Brain microvascular endothelial cell (primary cell): Measurements from ENCODE around the gene LINC00237.

Experiments
- DNase-seq: peaks from one replicate; pipeline ENCODE4 v3.0.0-alpha.2; 2020
- H3K27ac ChIP-seq: fragments of 250-450 bp; sonication (Bioruptor Pico); 2 replicates; pipeline ENCODE4 v1.5.1; 2020; ENCODE audit warnings: mild to moderate bottlenecking, moderate library complexity
- H3K27me3 ChIP-seq: fragments of 250-450 bp; sonication (Bioruptor Pico); replicated peaks from 2 replicates; pipeline ENCODE4 v1.5.1; 2020; ENCODE audit warnings: mild to moderate bottlenecking
- H3K36me3 ChIP-seq: fragments of 250-450 bp; sonication (Bioruptor Pico); replicated peaks from 2 replicates; pipeline ENCODE4 v1.5.1; 2020; ENCODE audit warnings: mild to moderate bottlenecking
- H3K4me3 ChIP-seq: 2 replicates; pipeline ENCODE4 v1.5.1; 2011; ENCODE audit warnings: low read depth, mild to moderate bottlenecking, control low read depth, low read length, moderate library complexity
- in situ Hi-C: cut with HindIII; loops from 2 replicates; pipeline ENCODE4 v1.10.0; 2017; ENCODE audit warnings: low sequenced_read_pairs, low pct_ligation_motif_present
- TF ChIP-seq, protein P1 (sequence below): IDR thresholded peaks from 2 replicates; pipeline ENCODE4 v1.5.1; 2011; ENCODE audit warnings: low read depth, mild to moderate bottlenecking, moderate library complexity, low read length, control low read depth, inconsistent platforms; ENCODE audit errors: missing control alignments

LINC00237 gene

DNA sequence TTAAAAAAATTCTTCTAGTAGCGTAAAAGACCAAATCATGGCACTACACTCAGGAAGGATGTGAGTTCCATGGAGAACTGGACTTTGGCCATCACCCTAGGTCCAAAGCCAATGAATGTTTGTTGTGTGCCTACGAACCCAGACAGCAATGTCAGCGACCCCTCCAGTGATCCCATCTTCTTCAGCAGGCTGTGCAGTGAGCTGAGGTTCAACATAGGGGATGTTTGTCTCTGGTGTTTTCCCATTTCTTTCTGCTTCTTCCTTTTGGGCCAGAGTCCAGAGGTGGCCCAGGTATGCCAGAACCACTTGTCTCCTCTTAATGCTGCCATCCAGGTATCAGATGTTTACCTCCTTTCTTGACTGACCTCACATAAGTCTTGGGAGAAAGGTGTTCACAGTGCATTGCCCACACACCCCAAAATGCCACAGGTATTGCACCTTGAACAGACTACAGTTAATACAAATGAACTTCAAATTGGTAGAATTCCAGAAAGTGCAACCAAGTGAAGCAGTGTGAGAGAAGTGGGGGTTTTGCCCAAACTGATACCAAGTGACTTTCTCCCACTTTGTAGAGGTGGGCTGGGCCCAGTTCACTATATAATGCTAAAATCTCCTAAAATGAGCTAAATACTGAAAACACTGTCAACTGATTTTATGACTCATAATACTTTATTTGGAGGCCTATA lies 33.9 kb upstream of the LINC00237 start:
- TF ChIP-seq, protein P1, sequence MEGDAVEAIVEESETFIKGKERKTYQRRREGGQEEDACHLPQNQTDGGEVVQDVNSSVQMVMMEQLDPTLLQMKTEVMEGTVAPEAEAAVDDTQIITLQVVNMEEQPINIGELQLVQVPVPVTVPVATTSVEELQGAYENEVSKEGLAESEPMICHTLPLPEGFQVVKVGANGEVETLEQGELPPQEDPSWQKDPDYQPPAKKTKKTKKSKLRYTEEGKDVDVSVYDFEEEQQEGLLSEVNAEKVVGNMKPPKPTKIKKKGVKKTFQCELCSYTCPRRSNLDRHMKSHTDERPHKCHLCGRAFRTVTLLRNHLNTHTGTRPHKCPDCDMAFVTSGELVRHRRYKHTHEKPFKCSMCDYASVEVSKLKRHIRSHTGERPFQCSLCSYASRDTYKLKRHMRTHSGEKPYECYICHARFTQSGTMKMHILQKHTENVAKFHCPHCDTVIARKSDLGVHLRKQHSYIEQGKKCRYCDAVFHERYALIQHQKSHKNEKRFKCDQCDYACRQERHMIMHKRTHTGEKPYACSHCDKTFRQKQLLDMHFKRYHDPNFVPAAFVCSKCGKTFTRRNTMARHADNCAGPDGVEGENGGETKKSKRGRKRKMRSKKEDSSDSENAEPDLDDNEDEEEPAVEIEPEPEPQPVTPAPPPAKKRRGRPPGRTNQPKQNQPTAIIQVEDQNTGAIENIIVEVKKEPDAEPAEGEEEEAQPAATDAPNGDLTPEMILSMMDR, result no peak
- no peaks in the 10 kb centered on the region for H3K36me3 ChIP-seq
- H3K4me3 ChIP-seq, result no peak overlapping the region
- no peaks in the 10 kb centered on the region for H3K27me3 ChIP-seq
- H3K27ac ChIP-seq, result no peak overlapping the region
- in situ Hi-C loops, result no loop called here
- no peak for DNase-seq

DNA sequence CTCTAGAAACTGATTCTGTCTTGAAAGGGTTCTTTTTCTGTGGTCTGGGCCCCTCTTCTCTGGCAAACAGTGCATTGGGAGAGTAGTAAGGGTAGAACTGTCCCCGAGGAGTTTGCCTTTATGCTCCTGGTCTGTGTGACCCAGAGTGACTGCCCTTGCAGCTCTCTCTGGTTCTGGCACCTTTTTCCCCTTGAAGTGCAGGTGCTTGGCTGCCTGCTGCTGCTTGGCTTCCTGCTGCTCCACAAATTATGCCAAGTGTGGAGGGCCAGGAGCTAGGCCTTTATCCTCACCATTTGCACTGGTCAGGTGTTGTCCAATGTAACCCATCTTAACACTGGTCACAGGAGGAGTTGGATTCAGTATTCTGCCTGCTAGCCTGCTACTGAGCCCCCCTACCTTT lies 30.9 kb upstream of the LINC00237 start:
- Histone ChIP-seq H3K27me3 (no peaks in the 10 kb centered on the region), H3K36me3 (no peaks in the 10 kb centered on the region), H3K27ac (no peak overlapping the region), H3K4me3 (no peak overlapping the region)
- in situ Hi-C loops, result no loop called here
- no peak for DNase-seq
- TF ChIP-seq, protein P1, result no peak

DNA sequence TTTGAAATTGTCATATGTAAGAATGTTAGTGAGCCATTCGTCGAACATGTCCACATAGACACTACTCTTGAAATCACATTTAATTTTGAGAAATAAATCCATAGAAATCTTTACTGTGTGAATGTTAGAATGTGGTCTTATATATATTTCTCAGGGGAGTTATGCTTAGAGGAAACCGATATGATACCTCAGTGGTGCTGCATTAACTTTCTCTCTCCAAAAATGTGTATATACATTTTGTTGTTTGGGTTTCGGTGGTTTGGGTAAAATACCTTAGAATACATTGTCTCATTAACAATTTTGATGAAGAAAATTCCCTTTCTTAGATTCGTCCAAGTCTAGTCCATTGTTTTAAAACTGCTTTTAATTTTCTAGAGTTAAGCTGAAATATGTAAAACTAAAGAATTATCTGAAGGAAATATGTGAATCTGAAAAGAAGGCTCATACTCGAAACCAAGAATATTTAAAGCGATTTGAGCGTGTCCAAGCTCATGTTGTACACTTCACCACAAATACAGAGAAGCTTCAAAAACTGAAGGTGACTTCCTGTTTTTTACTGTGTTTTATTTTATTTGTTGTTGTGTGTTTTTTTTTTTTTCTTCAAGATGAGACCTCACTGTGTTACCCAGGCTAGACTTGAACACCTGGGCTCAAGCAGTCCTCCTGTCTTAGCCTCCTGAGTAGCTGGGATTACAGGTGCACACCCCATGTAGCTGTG lies 30.0 kb upstream of the LINC00237 start:
- DNase-seq, result no peak
- H3K36me3 ChIP-seq, result no peaks in the 10 kb centered on the region
- H3K27me3 ChIP-seq, result no peaks in the 10 kb centered on the region
- in situ Hi-C loops, result no loop called here
- no peak overlapping the region for H3K27ac ChIP-seq
- H3K4me3 ChIP-seq, result no peak overlapping the region
- TF ChIP-seq, protein P1, result no peak

DNA sequence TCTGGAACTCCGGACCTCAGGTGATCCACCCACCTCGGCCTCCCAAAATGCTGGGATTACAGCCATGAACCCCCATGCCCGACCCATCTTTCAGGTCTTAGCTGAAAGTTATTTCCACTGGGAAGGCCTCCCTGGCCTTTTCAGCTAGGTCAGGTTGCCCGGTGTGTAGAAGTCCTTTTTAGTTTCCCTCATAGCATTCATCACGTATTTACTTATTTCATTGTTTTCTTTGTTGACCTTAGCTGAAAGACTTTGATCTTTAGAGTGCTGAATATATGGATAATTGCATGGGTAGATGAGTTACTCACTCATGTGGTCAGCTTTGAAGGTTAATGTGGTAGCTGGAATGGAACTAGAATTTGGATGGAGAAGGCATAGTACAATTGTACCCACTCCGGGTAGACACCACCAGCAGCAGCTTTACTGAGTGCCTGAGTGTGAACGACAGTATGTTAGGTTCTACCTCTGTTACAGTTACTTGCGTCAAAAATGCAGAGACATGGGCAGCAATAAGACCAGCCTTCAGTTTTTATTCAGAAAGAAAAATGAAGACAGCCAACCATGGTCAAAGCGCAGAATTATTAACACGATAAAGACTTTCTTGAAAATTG lies 28.8 kb upstream of the LINC00237 start:
- Histone ChIP-seq H3K27ac (no peak overlapping the region), H3K27me3 (no peaks in the 10 kb centered on the region), H3K4me3 (no peak overlapping the region), H3K36me3 (no peaks in the 10 kb centered on the region)
- in situ Hi-C loops, result no loop called here
- no peak for DNase-seq
- TF ChIP-seq, protein P1, result no peak

DNA sequence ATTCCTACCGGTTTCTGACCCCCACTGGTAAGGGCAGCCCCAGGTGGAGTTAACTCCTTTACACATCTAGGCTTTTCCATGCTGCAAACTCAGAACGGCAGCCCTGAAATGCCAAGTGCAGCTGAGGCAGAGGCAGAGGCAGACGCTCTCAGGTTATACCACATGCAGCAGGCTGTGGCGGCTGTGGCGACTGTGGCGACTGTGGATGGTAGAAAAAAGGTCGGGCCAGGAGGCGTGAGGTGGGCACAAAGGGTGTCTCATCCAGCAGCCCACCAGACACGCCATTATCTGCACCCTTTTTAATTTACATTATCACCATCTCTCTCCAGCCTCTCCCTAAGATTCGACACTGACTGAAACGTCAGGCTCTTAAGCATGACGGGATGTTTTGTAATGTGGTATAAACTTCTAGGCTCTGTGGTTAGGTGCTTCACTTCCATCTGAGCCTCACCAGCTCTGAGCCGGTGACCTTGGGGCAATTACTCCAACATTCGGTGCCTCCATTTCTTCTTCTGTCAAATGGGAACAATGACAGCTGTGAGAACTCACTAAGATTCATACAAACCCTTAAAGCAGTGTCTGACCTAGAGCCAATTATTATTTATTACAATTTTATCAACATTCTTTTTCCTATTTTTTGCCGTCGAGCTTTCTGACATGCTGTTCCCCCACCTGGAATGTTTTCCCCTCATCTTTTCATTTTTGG lies 27.9 kb upstream of the LINC00237 start:
- TF ChIP-seq, protein P1, result no peak
- in situ Hi-C loops, result no loop called here

More for the DNA sequence above, 27.9 kb upstream of the LINC00237 start:
- Histone ChIP-seq H3K36me3 (no peaks in the 10 kb centered on the region), H3K4me3 (no peak overlapping the region), H3K27me3 (no peaks in the 10 kb centered on the region), H3K27ac (no peak overlapping the region)
- no peak for DNase-seq
